H1 (cell line): ENCODE results near the gene HSPBP1.

Experiments used
- BCL11A ChIP-seq, 2 experiments: IDR thresholded peaks; one replicate each; pipeline ENCODE4 v1.6.1; 2011; ENCODE audit warnings: low read depth in 2 of 2, low read length in 2 of 2, mild to moderate bottlenecking in 2 of 2
- CBX5 ChIP-seq: fragments of 300-800, 300-1000 bp; sonication (generic); IDR thresholded peaks from 2 replicates; pipeline ENCODE4 v1.7.1; 2016; ENCODE audit warnings: antibody characterized with exemption, low read length, low read depth
- CBX8 ChIP-seq: fragments of 300-800, 300-1000 bp; sonication (generic); IDR thresholded peaks from 2 replicates; pipeline ENCODE4 v1.7.1; 2016; ENCODE audit warnings: low read depth, low read length, borderline replicate concordance
- CTCF ChIP-seq, 3 experiments: IDR thresholded peaks; 1 replicate in 2 of 3; 2 replicates in 1 of 3; pipeline versions ENCODE4 v1.5.1 to v1.6.1; 2011; ENCODE audit warnings: low read length in 3 of 3, mild to moderate bottlenecking in 3 of 3, inconsistent platforms in 2 of 3, low read depth in 1 of 3, moderate library complexity in 1 of 3; ENCODE audit not compliant: insufficient read depth in 1 of 3; ENCODE audit errors: control extremely low read depth in 1 of 3
- POLR2A ChIP-seq, 2 experiments: IDR thresholded peaks; 1 replicate in 1 of 2; 2 replicates in 1 of 2; pipeline ENCODE4 v1.6.1; 2011; ENCODE audit warnings: low read depth in 2 of 2, low read length in 2 of 2, mild to moderate bottlenecking in 2 of 2; ENCODE audit errors: control extremely low read depth in 1 of 2
- RAD21 ChIP-seq, 2 experiments: IDR thresholded peaks in 1 of 2; conservative IDR thresholded peaks in 1 of 2; 2 replicates each; pipeline ENCODE4 v1.6.1; 2011; ENCODE audit warnings: low read depth in 2 of 2, low read length in 2 of 2, improper control_type of control experiment in 1 of 2, inconsistent platforms in 1 of 2, mild to moderate bottlenecking in 1 of 2, moderate library complexity in 1 of 2
- RFX5 ChIP-seq: IDR thresholded peaks from 2 replicates; pipeline ENCODE4 v1.6.1; 2011; ENCODE audit warnings: low read depth, low read length, improper control_type of control experiment, borderline replicate concordance
- TAF1 ChIP-seq: IDR thresholded peaks from 2 replicates; pipeline ENCODE4 v1.6.1; 2011; ENCODE audit warnings: mild to moderate bottlenecking, low read depth, low read length
- TAF7 ChIP-seq: optimal IDR thresholded peaks from 2 replicates; pipeline ENCODE3; 2011; ENCODE audit warnings: low read depth, mild to moderate bottlenecking, inconsistent platforms, low read length, moderate library complexity, borderline replicate concordance

GRCh38 chr19:55266840-55267239, 13.1 kb downstream of the HSPBP1 start:
- TF ChIP-seq BCL11A (IDR thresholded peaks at IDR 0.05; ENCODE audit: low read depth in 2 of 2, low read length in 2 of 2) (no peak), CBX5 (no peak), CTCF (IDR thresholded peaks at IDR 0.05; ENCODE audit: control extremely low read depth in 1 of 3, insufficient read depth in 1 of 3, low read depth in 1 of 3, low read length in 3 of 3) (no peak), POLR2A (IDR thresholded peaks at IDR 0.05; ENCODE audit: control extremely low read depth in 1 of 2, low read depth in 2 of 2, low read length in 2 of 2) (no peak), RFX5 (no peak), TAF1 (no peak), TAF7 (no peak), CBX8 (no peak), RAD21 (IDR thresholded peaks at IDR 0.05 in 1 of 2, conservative IDR thresholded peaks at IDR 0.05 in 1 of 2; ENCODE audit: low read depth in 2 of 2, low read length in 2 of 2) (no peak)
